ENCODE data around the gene MAP1LC3B2.

MAP1LC3B2 gene

DNA sequence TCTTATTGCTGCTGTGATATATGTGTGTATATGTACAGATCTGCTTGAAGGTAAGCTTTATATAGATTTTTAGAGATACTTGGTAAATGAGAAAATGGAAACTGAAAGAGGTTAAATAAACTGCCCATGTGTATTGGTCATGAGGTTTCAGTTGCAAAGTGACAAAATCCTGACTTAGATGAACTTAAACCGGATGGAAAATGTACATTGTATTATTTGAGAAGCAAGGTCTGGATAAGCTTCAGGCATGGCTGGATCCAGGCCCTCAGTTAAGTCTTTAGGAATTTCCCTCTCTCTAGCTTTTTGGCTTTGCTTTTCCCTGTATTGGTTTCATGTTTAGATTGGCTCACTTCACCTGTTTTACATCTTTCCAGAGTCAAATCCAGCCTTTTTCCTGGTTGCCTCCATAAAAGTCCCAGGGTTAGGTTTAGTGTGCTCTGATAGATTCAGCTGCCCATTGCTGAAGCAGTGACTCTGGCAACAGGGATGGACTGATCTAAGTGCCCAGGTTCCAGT lies 21.0 kb upstream of the MAP1LC3B2 start:
- no peak for DNase-seq

DNA sequence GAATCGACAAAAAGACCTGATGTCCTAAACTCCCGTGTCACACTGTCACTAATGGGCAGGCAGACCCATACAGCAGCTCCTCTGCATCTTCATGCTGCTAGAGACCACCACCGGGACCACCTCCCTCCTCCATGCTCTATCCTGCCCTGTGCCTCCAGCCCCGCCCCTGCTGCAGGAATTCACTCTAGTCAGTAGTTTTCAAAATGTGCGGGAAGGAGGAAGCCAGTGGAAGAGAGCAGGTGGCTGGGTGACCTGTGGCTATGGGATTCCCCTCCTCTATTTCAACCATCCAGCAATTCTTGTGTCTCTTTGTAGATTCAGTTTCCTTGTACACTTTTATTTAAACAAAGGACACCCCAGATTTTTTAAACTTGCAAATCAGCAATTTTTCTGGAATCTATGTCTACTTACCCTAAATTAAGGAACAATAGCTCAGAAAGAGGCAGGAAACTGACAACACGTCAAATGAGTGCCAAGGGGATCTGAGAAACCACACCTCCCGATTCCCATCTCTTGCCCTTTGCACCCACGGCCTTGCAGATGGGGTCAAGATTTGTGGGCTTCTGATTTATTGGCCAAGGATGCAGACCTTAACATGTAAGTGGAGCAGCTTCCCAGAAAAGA lies 20.4 kb upstream of the MAP1LC3B2 start:
- DNase-seq, result no peak

DNA sequence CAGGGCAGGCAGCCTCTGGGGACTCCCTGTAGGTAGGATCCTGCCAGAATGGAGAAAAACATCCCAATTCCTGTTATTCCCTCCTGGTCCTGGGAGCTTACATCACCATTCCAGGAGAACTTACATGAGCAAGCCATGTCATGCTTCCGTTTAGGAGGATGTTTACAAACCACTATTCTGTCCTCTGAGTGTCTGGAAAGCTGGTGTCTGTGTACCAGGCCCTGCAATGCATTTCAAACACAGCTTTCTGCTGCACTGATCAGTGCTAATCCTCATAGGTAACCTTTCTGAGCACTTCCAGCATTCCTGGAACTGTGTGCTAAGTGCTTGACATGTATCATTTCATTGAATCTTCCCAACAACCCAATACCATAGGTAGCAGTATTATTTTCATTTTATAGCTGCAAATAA lies 19.8 kb upstream of the MAP1LC3B2 start:
- no peak for DNase-seq

DNA sequence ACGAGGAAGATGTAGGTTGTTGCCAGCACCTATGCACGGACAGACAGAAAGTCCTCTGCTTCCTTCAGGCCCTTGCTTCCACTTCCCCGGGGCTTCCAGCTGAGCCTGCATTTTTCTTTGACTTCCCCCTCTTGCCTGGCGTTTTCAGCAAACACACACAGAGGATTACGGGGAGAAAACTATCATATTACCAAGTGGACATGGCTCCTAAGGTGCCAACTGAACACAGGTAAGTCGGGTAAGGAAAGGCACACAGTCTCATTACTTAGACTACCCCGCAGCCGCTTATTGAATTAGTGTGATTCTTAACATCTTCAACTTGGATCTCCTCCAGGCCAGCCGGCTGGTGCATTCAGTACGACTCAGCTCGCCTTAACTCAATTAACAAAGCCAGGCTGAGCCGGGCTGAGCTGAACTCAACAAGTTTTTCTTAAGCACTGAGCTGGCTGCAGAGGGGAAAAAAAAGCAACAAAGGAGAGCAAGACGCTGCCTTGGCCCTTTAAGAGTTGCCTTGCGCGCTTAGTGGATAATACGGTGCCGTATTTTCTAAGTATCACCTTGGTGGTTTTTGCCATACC lies 19.2 kb upstream of the MAP1LC3B2 start:
- peak; percentile 75 for DNase-seq

DNA sequence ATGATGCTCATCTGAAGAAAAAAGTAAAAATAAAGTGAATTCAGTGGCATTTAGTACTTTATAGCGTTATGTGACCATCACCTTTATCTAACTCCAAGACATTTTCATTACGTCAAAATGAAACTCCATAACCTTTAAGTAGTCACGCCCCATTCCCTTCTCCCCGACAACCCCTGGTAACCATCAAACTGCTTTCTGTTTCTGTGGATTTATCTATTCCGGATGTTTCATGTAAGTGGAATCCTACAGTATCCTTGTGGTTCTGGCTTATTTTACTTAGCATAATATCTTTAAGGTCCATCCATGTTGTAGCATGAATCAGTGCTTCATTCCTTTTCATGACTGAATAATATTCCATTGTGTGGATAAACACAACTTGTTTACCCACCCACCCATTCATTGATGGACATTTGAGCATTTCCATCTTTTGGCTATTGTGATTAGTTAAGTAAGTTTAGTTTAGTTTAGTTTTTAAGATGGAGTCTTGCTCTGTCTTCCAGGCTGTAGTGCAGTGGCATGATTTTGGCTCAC lies 18.5 kb upstream of the MAP1LC3B2 start:
- no peak for DNase-seq

DNA sequence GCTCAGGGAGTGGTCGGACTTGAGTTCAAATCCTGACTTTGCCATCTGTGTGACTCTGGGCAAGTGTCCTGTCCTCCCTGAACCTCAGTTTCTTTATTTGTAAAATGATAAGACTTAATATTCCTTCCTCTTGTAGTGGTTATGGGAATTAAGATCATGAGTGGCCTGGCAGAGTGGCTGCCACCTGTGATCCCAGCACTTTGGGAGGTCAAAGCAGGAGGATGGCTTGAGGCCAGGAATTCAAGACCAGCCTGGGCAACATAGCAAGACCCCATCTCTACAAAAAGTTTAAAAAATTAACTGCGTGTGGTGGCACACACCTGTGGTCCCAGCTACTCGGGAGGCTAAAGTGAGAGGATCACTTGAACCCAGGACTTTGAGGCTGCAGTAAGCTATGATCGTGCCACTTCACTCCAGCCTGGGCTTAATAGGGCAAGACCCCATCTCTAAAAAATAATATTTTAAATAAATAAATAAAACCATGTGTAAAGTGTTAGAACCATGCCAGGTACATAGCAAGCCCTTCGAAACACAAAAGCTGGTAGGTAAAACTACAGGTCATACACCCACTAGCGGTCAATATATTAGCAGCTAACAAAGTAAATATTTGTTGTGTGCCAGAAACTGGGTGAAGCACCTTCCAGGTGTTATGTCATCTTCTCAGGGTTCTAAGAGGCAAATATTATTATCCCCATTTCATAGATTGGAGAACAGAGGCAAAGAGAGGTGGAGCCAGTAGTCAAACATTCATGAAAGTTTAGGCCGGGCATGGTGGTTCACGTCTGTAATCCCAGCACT lies 17.4 kb upstream of the MAP1LC3B2 start:
- DNase-seq, result no peak

DNA sequence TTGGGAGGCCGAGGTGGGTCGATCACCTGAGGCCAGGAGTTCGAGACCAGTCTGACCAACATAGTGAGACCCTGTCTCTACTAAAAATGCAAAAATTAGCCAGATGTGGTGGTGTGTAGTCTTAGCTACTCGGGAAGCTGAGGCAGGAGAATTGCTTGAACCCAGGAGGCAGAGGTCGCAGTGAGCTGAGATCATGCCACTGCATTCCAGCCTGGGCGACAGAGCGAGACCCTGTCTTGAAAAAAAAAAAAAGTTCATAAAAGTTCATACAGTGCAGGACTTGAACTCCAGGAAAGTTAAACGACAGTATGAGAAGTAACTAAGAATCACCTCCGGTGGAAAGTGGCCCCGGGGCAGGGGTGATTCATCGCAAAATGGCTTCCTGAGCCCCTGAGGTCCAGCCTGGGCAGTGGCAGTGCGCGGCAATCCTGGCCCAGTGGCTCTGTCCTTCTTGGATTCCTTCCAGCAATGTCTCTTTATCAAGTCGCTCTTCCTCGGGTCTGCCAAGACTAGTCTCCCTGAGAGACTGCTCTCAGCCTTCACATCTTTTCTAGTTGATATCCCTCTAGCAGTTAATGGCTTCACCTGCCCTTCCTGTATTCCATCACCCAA lies 16.7 kb upstream of the MAP1LC3B2 start:
- no peak for DNase-seq

DNA sequence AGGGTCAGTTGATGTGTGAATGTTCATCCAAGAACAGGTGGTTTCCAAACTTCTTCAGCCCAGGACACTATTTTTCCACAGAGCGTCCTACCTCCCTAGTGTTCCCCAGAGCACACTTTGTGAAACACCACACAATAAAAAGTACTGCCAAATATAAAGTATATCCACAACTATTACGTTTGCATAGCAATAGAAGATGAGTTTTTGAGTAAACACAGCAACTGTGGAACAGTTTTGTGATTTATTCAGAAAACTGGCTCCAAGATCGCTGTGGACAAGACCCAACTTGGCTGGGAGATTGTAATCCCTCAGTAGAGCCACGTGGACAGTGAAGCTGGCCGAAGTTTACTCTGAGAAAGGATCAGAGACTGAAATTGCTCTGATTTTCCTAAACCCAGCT lies 14.5 kb upstream of the MAP1LC3B2 start:
- no peak for DNase-seq

DNA sequence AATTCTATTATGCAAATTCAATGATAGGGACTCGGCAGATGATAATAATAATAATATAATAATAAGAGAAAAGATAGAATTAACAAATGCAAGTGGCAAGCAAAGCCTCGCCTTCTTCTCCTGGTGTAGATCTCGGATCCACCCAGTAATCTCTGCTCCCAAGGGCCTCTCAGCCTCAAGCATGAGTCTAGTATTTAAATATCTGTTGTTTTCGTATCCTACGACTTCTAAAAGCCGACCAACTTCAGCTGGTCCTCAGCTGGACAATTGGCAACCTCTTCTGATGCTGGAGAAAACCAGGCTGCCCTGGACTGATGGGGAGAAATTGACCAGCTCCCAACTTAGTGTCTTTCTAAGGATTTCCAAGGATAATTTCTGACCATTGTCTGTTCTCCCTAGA lies 14.0 kb upstream of the MAP1LC3B2 start:
- DNase-seq, result no peak

DNA sequence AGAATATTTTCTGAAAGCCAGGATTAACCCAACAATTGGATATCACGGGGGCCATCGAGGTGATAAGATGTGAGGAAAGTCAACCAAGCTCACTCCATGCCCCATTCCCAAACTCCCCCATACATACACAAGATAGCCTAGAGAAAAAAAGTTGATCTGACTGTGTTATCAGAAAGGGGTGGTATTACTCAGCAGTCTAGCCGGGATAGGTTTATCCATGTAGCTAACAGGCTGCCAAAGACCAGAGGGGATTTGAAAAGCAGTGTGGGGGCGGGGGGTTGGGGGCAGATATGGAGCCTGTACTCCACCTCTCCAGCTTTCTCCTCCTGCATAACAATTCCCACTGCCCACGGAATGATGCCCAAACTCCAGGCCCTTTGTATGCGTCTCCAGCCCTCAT lies 13.2 kb upstream of the MAP1LC3B2 start:
- DNase-seq, result no peak

DNA sequence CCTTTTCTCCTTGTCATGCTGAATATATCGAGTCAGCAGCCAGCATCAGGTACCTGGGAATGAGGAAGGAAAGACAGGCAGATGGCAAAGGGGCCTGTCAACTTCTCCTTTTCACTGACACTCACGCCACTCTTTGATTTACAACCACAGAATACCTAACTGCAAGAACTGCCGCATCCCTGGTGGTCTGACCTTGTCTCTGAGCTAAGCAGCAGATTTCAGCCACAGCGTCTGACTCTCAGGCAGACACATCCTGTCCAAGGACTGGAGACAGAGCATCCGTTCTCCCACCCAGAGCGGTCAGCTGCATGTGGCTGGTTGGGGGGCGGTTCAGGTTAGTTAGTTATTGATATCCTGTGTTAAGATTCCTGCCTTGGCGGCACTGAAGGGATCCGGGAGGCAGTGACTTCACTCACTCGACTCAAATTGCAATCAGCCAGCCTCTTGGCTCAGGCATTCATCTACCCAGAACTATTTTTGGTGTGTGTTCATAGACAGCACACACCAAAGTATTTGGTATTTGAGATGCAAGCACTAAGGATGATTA lies 11.2 kb upstream of the MAP1LC3B2 start:
- DNase-seq, result peak; percentile 66

DNA sequence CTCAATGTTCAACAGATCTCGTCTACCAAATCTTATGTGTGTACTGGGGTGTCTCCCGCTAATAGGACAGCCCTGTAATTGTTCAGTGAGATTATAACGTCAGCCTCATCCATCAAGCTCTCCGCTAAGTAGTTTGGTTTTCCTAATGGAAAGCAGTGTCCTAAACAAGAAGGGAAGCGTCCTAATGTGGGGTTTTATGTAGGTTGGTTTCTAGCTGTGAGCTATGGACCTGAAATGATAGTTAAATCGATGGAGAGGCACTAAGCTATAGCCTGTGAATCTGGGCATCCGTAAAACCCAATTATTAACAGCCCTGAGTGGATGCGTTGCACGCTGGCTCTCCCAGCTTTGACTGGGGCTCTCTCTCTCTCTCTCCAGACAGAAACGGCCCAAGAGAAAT lies 9.2 kb upstream of the MAP1LC3B2 start:
- no peak for DNase-seq

DNA sequence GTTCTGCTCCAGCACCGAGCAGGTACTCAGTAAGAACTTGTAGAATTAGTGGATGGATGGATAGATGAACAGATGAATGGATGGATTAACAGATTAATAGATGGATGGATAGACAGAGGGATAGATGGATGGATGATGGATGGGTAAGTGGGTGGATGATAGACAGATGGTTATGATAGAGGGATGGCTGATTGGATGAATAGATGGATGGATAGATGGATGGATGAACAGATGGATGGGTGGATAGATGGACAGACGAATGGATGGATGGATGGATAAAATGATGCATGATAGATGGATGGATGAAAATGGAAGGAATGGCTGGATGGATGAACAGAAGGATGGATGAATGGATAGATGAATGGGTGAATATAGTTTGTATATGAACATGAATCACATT lies 8.0 kb upstream of the MAP1LC3B2 start:
- no peak for DNase-seq

DNA sequence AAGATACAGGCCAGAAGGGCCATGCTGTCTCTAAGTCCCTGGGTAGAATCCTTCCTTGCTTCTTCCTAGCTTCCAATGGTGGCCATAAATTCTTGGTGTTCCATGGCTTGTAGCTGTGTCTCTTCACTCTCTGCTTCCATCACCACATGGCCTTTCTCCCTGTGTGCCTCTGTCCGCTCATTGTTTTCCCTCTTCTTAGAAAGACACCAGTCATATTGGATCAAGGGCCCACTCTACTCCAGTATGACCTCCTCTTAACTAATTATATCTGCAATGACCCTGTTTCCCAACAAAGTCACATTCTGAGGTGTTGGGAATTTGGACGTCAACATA lies 7.6 kb upstream of the MAP1LC3B2 start:
- no peak for DNase-seq

DNA sequence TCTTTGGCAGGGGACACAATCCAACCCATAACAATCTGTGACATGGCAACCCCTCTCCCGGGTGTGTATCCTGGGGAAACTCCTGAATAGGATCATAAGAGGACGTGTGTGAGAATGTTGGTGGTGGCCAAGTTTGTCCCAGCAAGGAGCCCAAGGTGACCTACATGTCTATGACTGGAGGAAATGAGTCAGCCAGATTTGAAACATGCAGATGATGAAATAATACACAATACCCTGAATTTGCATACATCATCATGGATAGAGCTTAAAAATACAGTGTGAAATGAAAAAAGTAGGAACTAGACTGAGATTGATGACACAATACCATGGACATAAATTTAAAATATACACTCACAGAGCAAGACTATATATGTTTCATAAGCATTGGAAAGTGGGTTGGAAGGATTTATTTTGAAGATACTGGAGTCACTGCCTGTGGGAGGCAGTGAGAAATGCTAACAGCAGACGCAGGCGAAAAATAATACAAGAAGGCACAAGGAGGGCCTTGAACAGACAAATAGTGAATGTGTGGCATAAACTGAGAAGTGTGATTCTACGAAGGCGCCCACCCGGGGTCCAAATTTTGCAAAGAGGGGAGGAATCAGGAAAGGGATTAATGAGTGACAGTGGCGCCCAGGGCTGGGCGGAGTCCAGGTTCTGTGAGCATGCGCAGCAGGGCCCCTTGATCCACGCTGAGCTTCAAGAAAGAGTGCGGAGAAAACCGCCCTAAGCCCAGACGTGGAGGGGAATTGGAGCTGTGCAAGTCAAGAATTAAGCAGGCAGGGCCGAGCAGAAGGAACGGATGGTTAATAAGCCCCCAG lies 7.0 kb upstream of the MAP1LC3B2 start:
- DNase-seq, result peak; percentile 85

DNA sequence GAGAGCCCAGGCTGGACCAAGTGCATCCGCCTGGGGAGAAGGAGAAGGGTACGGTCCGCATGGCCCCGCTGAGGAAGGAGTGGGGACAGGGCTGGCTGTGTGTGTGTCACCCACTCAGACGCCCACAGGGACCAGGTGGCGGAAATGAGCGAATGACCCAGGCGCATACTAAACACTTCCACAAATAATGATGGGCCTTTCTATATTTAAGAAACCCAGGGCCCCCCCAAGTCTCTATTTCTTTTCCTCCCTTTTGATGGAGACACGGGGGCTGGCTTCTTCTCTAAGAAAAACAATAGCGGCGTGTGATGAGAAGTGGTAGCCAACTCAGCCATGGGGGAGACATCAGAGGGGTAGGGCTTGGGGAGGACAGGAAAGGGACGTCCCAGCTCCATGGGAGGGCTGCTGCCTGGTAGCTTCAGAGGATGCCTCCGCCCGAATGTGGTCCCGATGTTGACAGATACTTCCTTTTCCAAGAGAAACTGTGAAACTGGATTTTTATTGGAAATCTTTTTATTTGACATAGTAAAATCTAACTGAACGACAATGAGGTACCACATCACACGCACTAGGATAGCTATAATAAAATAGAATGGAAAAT lies 6.3 kb upstream of the MAP1LC3B2 start:
- DNase-seq, result peak; percentile 63

DNA sequence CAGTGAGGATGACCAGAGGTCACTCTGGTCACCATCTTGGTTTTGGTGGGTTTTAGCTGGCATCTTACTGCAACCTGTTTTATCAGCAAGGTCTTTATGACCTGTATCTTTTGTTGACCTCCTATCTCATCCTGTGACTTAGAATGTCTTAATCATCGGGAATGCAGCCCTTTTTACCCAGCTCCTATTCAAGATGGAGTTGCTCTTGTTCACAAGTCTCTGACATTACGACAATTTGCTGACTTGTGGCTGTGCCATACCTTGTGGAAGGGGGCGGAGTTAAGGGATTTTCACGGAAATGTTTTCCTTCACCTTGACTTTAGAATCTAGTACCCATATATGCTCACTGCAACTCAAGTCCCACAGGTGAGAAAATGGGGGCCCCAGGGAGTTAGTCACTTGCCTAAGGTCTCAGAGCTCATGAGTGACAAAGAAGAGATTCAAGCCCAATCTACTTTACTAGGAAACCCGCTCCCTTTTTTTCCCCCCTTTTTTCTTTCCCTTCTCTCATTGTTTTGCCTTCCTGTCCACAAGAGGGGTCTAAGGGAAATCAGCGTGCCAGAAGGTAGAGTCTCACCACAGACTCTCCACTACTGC lies 2.7 kb upstream of the MAP1LC3B2 start:
- DNase-seq, result no peak

DNA sequence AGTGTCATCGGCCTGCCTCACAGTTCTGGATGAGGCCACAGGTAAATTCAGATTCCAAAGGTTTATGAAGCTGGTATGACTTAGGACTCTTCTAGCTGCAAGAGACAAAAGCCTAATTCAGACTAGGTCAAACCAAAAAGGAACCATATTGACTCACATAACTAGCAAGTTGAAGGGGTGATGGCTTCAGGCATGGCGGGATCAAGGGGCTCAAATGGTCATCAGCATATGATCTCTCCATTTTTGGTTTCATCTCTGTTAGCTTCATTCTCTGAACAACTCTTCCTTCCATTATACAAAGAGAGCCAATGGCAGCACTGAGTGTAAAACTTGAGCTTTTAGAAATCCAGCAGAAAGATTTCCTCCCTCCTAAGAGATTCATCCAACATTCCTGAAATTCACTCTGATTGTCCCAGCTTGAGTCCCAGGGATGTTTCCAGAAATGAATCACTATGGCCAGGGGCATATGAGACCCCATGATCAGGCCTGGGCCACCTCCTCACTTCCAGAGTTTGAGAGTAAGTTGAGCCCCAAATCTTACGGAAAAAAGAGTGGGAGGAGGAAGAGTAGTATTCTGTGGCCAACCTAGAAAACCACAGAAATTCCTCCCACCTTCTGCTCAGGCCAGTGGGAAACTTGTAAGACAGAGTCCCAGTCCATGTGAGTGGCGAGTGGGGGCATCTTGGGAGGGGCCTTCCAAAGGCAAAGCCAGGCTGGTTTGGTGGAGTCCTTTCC lies 2.0 kb upstream of the MAP1LC3B2 start:
- DNase-seq, result peak; percentile 75

DNA sequence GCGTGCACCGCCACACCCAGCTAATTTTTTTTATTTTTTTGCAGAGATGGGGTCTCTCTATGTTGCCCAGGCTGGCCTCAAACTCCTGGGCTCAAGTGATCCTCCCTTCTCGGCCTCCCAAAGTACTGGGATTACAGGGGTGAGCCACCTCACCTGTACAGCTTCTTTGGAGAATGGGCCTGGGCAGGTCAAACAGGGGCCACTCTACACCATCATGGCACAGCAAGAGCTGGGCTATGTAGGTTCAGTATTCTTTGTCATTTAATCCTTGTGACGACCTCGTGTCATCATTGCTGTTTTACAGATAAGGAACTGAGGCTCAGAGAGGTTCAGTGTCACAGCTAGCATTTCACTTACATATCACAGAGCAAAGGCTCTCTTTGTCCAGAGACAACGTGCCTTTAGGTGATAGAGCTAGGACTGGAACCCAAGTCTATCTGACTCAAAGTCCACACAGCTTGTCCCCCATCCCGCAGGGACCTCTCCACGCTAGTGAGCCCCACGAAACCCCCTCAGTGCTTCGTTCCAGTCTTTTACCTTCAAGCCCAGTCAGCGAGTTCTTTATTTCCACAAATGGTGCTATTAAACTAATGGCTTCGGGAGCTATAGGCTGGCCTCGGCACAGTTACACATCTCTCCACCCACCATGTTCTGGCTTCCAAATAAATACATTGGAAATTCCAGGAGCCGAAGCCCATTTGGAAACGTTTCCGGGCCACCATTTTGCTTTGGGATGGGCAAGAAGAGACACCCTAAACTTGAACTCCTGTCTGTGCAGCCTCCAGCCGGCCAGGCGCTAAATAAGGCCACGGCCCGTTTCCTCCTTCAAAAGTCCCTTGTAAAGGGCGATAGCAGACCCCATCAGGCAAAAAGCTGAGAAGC lies 660 bp upstream of the MAP1LC3B2 start:
- no peak for DNase-seq

Measured in fibroblast of skin of scalp (primary cell).